DMS53 (cell line): ENCODE results near the gene SSX3.
"Not testable (repeated sequence)": the region's sequence is repeated elsewhere in the genome, so short reads cannot be mapped to it uniquely, and the experiment has no call there.

ENCODE experiments used
- DNase-seq: peaks from one replicate; lab custom pipeline; 2025; lab: John Stamatoyannopoulos, UW

Gene SSX3

DNA sequence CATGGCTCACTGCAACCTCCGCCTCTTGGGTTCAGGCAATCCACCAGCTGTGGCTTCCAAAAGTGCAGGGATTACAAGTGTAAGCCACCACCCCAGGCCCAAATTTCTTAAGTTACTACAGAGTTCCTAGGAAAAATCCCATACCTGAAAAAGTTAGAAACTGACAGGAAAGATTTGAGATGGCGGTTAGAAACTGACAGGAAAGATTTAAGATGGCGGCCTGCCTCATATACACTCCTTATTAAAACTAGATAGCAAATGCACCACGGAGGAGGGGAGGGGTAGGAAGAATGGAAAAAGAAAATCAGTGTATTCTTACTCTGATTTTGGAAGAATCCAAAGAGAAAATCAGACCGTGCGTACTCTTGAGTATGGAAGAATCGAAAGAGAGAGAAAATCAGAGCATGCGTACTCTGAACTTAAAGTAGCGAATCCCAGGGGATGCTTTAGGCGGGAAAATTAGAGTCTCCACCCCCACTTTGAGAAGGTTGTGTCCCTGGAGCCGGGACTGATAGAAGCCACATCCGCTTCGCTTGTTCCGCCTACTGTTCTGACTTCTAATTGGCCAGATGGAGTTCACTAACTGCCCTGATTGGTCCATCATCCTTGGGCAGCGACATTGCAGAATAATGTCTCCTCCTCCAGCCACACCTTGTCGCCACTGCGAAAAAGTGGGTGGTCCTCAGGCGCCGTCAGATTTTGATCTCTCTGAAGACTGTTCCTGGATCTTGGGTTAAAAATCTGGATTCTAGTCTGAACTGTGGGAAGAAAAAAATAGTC is at the start of gene SSX3:
Gene SSX3, minus strand, starts transcription at position 389 of the 780 bp plus-strand sequence. CDS start 1,454 bp downstream, outside the sequence.
- not testable (repeated sequence) for DNase-seq

DNA sequence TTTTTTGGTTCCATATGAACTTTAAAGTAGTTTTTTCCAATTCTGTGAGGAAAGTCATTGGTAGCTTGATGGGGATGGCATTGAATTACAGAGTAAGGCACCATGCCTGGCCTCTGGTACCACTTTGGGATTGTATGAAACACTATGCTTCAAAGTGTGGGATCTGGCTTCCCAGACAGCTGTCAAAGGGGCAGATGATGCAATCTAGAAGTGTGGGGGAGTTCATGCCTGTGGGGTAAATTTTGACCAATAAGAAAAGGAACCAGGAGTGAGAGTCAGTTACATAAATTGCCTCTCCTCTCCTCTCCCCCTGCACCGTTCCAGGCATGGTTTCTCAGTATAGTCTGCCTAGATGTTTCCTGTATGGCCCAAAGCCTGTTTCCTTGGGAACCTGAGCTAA is 41.3 kb upstream of the SSX3 start:
- not testable (repeated sequence) for DNase-seq

GRCh38 chrX:48396931-48397330 is 40.4 kb upstream of the SSX3 start:
- DNase-seq: not testable (repeated sequence)

DNA sequence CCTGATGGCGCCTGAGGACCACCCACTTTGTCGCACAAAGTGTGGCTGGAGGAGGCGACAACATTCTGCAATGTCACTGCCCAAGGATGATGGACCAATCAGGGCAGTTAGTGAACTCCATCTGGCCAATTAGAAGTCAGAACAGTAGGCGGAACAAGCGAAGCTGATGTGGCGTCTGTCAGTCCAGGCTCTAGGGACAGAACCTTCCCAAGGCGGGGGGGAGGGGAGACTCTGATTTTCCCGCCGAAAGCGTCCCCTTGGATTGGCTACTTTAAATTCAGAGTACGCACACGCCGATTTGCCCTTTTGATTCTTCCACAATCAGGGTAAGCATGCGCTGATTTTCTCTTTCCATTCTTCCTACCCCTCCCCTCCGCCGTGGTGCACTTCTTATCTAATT is 26.7 kb upstream of the SSX3 start, which contains the start of gene SSX4:
Gene SSX4, plus strand, starts transcription at position 301 of the 400 bp plus-strand sequence. CDS start 515 bp downstream, outside the sequence.
- DNase-seq: not testable (repeated sequence)

DNA sequence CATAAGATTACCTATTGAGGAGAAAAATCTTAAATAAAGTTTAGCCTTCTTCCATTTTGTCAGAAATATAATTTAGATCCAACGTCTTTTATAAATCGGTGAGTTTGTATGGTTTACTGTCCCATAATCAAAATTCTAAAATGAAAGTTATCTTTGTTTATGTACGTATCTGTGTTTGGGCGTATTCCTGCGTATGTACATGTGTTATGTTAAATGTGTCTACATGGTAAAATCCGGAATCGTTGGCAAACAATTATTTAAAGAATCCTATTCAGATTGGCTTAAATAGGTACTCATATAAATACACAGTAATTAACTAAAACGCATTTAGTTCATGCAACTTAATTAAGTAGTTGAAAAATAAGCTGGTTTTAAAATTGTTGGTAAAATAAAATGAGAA is 13.9 kb upstream of the SSX3 start:
- DNase-seq: not testable (repeated sequence)

DNA sequence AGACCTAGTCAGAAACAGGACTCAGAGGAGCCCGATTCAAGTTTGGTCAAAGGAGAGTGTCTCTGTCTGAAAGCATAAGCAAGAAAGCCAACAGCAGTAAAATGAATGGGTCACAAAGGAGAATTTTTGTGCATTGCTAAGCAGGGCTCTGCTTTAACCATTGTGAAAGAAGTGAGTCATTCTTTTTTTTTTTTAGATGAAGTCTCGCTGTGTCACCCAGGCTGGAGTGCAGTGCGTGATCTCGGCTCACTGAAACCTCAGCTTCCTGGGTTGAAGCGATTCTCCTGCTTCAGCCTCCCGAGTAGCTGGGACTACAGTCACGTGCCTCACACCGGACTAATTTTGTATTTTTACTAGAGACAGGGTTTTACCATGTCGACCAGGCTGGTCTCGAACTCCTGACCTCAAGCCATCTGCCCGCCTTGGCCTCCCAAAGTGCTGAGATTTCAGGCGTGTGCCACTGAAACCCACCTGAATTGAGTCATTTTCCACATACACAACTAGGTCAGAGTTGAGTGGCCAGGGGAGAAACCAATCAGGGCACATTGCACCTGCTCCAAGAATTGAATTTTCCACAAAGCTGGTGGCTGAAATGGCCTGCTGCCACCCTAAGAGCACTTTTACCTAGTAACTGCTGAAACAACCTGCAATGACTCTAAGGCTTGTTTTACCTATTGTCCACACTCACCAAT is 11.4 kb upstream of the SSX3 start:
- not testable (repeated sequence) for DNase-seq

DNA sequence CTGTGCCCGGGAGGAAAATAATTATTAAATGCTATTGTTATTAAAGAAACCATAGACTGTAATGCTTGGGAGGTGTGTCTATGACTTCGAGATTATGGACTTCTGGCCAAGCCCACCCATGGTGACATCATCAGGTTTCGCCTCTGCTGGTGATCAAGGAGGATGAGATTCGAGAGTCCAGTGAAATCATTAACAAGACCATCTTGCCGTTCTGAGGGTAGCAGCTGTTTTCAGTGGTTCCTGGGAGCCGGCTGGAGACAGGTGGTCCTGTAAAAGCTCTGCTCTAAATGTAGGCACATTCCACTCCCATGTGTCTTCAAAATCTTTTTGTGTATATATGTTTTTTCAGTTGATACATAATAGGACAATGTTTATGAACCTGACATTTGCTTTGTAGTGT is 2.8 kb upstream of the SSX3 start:
- not testable (repeated sequence) for DNase-seq

GRCh38 chrX:48357681-48358080 is 1.2 kb upstream of the SSX3 start:
- no peak for DNase-seq

- DNase-seq: not testable (repeated sequence)
Observed at GRCh38 chrX:48346059-48346458, 10.4 kb downstream of the SSX3 start.

GRCh38 chrX:48313996-48314395 is 42.5 kb downstream of the SSX3 start:
- DNase-seq: not testable (repeated sequence)

DNA sequence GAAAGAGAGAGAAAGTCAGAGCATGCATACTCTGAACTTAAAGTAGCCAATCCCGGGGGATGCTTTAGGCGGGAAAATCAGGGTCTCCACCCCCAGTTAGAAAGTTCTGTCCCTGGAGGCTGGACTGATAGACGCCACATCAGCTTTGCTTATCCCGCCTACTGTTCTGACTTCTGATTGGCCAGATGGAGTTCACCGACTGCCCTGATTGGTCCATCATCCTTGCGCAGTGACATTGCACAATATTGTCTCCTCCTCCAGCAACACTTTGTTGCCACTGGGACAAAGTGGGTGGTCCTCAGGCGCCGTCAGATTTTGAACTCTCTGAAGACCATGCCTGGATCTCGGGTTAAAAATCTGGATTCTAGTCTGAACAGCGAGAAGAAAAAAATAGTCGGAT is 50.3 kb downstream of the SSX3 start:
- DNase-seq: no peak
